Large intestine (tissue), 3 donors: ENCODE measurements around the gene HPN. TPM values are rescaled to one million over a fixed set of nuclear protein-coding genes. Genes with fewer than 3 reads are reported as not detected.
"Not testable (repeated sequence)": the region's sequence is repeated elsewhere in the genome, so short reads cannot be mapped to it uniquely, and the experiment has no call there.

Experiments used
- DNase-seq, 2 donors: peaks; one replicate each; pipeline versions ENCODE4 v3.0.0 to v3.0.0-alpha.2; 2013
- H3K27ac ChIP-seq: one replicate; pipeline ENCODE4 v1.5.1; 2013; ENCODE audit warnings: low read length
- H3K27me3 ChIP-seq: 2 replicates; pipeline ENCODE4 v1.6.1; 2013; ENCODE audit warnings: low read length; ENCODE audit not compliant: control insufficient read depth, insufficient read depth
- H3K36me3 ChIP-seq: 2 replicates; pipeline ENCODE4 v1.6.1; 2013; ENCODE audit warnings: low read length; ENCODE audit not compliant: control insufficient read depth, insufficient read depth
- H3K4me1 ChIP-seq: one replicate; pipeline ENCODE4 v1.6.1; 2013; ENCODE audit warnings: low read length; ENCODE audit not compliant: control insufficient read depth, insufficient read depth
- H3K4me3 ChIP-seq: one replicate; pipeline ENCODE4 v1.5.1; 2013; ENCODE audit warnings: low read length
- H3K9me3 ChIP-seq: one replicate; pipeline ENCODE4 v1.6.1; 2013; ENCODE audit warnings: mild to moderate bottlenecking, low read depth, low read length, moderate library complexity; ENCODE audit not compliant: control insufficient read depth
- WGBS: methylation state at CpG from one replicate; pipeline ENCODE4 v1.1.5; 2013; ENCODE audit warnings: low lambda C conversion rate; ENCODE audit not compliant: insufficient coverage; 5-methylcytosine and 5-hydroxymethylcytosine counted together
- polyA plus RNA-seq: library from polyadenylated mRNA; unstranded; fragments of 120-200 nt; gene quantifications from one replicate; pipeline ENCODE4 v1.2.1, GENCODE V29; 2013

The HPN gene
- polyA plus RNA-seq, 1 donor: 309 TPM

DNA sequence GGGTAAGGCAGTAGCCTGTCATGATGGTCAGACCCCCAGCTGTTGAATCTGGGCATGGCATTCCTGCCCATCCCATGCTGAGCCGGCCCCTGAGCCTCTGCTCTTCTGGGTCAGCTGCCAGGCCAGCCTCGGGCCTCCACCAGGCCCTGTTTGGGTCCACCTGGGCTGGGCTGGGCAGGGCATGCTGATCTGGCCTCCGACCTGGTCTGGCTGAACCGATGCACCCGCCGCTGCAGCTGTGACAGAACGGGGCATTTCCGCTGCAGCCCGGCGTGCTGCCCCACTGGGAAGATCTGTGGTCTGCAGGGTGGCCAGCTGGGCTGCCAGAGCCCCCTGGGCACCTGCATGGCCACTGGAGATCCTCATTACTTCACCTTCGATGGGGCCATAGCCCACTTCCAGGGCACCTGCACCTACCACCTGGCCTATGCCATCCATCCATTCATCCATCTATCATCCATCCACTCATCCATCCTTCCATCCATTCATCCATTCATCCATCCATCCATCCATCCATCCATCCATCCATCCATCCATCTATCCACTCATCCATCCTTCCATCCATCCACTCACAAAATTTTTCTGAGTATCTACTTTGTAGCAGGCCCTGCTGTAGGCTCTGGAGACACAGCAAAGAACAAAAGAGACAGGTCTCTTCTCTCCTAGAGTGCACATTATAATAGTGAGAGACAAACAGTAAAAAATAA, 52.6 kb downstream of the HPN start:
- Histone ChIP-seq H3K9me3 (peaks cover 7% of the 10 kb centered on the region), H3K27ac (no peak overlapping the region), H3K36me3 (no peaks in the 10 kb centered on the region), H3K27me3 (peaks cover 2% of the 10 kb centered on the region), H3K4me1 (peaks cover 17% of the 10 kb centered on the region), H3K4me3 (no peak overlapping the region)
- DNase-seq: no peak
- no CpG with 5 or more reads among the region's 11 CpGs for WGBS

DNA sequence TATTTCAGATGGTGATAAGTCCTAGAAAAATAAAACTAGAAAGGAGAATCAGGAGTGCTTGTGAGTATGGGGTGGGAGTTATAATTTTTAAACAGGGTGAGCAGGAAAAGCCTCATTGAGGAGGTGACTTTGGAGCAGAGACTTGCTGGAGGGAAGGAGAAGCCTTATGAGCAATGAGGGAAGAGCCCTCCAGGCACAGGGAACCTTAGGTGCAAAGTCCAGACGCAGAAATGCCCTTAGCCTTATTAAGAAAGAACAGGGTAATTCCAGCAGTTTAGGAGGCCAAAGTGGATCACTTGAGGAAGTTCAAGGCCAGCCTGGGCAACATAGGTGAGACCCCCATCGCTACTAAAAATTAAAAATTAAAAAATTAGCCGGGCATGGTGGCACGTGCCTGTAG, 53.1 kb downstream of the HPN start:
- no peak overlapping the region for H3K27ac ChIP-seq
- peaks cover 7% of the 10 kb centered on the region for H3K9me3 ChIP-seq
- DNase-seq: peak; percentile 31 to 67
- peaks cover 2% of the 10 kb centered on the region for H3K27me3 ChIP-seq
- no CpG with 5 or more reads among the region's 4 CpGs for WGBS
- no peaks in the 10 kb centered on the region for H3K36me3 ChIP-seq
- no peak overlapping the region for H3K4me3 ChIP-seq
- peaks cover 17% of the 10 kb centered on the region for H3K4me1 ChIP-seq

DNA sequence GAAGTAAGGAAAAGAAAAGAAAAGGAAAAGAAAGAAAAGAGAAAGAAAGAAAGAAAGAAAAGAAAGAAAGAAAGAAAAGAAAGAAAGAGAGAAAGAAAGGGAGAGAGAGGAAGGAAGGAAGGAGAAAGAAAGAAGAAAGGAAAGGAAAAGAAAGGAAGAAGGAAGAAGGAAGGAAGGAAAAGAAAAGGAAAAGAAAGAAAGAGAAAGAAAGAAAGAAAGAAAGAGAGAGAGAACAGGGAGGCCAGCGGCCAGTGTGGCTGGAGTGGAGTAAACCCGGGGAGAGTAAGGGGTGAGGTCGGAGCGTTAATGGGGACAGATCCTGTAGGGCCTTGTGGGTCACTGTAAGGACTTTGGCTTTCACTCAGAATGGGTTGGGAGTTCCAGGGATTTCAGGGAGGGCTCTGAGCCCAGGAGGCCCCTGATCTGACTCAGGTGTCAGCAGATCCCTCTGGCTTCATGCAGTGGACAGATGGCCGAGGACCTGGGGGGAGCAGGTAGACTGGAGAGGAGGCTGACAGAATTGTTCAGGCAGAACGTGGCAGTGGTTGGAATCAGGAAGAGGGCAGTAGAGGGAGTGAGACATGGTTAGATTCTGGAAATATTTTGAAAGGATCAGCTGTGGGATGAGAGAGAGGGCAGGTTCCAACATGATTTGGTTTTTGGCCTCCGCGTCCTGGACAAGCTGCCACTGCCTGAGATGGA, 54.3 kb downstream of the HPN start:
- no peak overlapping the region for H3K4me3 ChIP-seq

DNA sequence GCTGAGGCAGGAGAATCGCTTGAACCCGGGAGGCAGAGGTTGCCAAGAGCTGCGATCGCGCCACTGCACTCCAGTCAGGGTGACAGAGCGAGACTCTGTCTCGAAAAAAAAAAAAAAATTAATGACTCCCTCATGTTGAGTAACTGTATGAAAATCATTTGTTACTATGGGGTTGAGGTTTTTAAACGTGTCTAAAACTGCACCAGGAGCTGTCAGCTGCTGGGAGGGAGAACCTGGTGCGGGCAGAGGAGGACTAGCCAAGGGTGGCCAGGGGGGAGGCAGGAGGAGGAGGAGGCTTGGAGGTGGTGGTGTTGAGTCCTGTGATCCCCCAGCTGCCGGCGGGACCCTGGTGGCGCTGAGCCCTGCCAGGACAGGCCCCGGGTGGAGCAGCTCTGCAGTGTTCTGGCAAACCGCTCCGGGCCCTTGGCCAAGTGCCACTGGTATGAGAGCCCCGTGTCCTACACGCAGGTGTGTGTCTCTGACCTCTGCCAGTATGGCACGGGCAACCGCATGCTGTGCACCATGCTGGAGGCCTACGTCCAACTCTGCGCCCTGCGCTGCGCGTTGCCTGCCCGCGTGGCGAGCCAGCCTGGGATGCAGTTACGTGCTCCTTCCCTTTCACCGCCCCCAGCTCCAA, 57.0 kb downstream of the HPN start:
- H3K4me3 ChIP-seq: no peak overlapping the region
- H3K27me3 ChIP-seq: no peaks in the 10 kb centered on the region
- no peak overlapping the region for H3K27ac ChIP-seq
- peaks cover 11% of the 10 kb centered on the region for H3K4me1 ChIP-seq
- no CpG with 5 or more reads among the region's 29 CpGs for WGBS
- H3K9me3 ChIP-seq: peaks cover 7% of the 10 kb centered on the region
- no peak for DNase-seq
- H3K36me3 ChIP-seq: no peaks in the 10 kb centered on the region

More for the DNA sequence above, 54.3 kb downstream of the HPN start:
- no peaks in the 10 kb centered on the region for H3K36me3 ChIP-seq
- WGBS: 71% methylated on average over 1 of the region's 8 CpGs
- H3K27ac ChIP-seq: no peak overlapping the region
- H3K27me3 ChIP-seq: no peaks in the 10 kb centered on the region
- DNase-seq: peak in 1 of 2 donors; percentile 45
- peaks cover 17% of the 10 kb centered on the region for H3K4me1 ChIP-seq
- H3K9me3 ChIP-seq: peaks cover 7% of the 10 kb centered on the region

DNA sequence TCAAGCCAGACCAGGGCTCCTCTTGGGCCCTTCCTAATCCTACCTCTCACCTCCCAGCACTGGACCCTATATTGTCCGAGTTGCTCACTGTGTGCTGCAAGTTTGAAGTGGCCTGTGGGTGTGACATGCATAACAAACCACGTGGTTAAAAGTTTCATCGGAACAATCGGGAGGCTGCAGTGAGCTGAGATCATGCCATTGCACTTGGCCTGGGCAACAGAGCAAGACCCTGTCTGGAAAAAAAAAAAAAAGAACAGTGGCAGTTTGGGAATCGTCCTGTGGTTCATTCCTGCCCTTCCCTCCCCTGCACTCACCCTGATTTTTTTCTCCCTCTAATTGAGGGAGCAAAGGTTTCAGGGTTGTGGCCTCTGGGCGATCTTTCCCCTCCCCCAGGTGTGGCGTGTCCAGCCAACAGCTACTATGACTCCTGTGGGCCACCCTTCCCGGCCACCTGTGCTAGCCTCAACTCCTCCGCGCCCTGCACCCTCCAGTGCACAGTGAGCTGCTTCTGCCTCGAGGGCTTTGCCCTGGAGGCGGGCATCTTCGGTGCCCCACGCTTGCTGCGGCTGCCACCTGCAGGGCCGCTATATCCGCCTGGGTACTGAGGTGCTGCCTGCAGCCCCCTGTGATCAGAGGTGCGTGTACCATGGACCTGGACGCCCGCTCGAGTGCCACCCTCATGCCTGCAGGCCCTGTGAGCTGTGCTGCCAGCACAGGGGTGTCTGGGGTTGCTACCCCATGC, 57.8 kb downstream of the HPN start:
- Histone ChIP-seq H3K27ac (no peak overlapping the region), H3K9me3 (peaks cover 7% of the 10 kb centered on the region), H3K36me3 (no peaks in the 10 kb centered on the region), H3K27me3 (no peaks in the 10 kb centered on the region), H3K4me3 (no peak overlapping the region), H3K4me1 (peaks cover 5% of the 10 kb centered on the region)
- no CpG with 5 or more reads among the region's 21 CpGs for WGBS
- no peak for DNase-seq

DNA sequence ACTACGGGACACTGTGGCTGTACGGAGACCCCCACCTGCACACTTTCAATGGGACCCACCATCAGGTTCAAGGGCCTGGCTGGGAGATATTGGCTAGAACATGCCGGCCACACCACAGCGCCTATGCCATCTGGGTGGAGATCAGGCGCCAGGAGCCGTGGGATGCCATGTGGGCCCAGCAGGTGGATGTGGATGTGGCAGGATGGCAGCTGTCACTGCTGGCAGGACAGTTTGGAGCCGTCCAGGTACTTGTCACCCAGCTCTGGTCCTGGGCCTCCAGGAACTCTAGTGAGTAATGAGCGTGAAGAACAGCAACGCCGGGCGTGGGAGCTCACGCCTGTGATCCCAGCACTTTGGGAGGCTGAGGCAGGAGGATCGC, 58.4 kb downstream of the HPN start:
- Histone ChIP-seq H3K27me3 (no peaks in the 10 kb centered on the region), H3K27ac (no peak overlapping the region), H3K9me3 (peaks cover 7% of the 10 kb centered on the region), H3K4me1 (peaks cover 1% of the 10 kb centered on the region), H3K4me3 (no peak overlapping the region), H3K36me3 (no peaks in the 10 kb centered on the region)
- no peak for DNase-seq
- WGBS: no CpG with 5 or more reads among the region's 13 CpGs

DNA sequence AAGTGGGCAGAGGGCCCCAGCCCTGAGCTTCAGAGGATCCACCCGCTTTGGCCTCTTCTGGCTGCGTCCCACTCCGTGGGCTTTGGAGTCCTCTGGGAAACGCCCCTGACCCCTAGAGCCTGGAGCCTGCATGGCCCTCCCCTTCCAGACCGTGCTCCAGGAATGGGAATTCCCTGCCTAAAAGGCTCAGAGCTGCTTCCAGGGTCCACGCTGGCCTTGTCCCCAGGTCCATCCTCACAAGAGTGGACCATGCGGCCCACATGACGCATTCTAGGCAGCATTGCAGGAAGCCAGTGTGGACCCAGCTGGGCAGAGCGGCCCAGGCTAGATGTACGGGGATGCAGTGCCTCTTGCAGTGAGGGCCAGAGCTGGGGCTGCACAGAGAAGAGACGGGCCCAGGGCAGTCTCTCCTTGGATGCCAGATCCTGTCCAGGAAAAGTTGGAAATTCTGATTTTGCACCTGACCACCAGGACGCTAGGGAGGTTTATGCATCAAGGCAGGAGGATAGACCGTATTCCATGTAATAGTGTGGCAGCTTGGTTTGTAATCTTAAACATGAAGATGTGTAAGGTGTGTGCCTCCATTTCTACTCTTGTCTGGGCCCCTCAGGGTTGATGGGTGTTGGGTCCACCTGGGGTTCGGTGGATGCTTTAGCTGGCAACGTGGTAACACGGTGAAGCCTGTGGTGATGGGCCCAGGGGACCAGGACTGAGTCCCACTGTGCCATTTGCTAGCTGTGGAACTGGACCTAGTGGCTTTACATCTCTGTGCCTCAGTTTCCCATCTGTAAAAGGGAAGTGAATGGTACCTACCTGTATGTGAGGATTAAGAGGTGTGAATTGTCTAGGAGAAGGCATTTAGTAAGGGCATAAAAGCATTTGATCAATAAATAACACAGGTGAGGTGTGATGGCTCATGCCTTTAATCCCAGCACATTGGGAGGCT, 59.3 kb downstream of the HPN start:
- DNase-seq: no peak
- H3K27me3 ChIP-seq: no peaks in the 10 kb centered on the region
- H3K9me3 ChIP-seq: peaks cover 15% of the 10 kb centered on the region
- WGBS: 100% methylated on average over 1 of the region's 16 CpGs
- H3K36me3 ChIP-seq: no peaks in the 10 kb centered on the region
- no peak overlapping the region for H3K4me3 ChIP-seq
- no peaks in the 10 kb centered on the region for H3K4me1 ChIP-seq
- no peak overlapping the region for H3K27ac ChIP-seq

DNA sequence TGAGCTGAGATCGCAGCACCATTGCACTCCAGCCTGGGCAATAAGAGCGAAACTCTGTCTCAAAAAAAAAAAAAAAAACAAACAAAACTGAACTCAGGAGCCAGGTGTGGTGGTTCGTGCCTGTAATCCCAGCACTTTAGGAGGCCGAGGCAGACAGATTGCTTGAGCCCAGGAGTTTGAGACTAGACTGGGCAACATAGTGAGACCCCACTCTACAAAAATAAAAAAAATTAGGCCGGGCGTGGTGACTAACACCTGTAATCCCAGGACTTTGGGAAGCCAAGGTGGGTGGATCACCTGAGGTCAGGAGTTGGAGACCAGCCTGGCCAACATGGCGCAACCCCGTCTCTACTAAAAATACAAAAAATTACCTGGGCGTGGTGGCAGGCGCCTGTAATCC, 60.4 kb downstream of the HPN start:
- not testable (repeated sequence) for H3K27me3 ChIP-seq, DNase-seq, H3K27ac ChIP-seq, H3K36me3 ChIP-seq, H3K4me1 ChIP-seq, H3K4me3 ChIP-seq
- WGBS: no CpG with 5 or more reads among the region's 10 CpGs
- H3K9me3 ChIP-seq: peaks cover 19% of the 10 kb centered on the region

DNA sequence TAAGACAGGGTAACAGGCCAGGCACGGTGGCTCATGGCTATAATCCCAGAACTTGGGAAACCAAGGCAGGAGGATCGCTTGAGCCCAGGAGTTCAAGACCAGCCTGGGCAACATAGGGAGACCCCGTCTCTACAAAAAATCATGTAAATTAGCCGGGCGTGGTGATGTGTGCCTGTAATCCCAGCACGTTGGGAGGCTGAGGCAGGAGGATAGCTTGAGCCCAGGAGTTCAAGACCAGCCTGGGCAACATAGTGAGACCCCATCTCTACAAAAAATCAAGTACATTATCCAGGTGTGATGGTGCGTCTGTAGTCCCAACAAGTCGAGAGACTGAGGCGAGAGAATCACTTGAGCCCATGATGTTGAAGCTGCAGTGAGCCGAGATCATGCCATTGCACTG, 62.1 kb downstream of the HPN start:
- not testable (repeated sequence) for H3K4me1 ChIP-seq, H3K27me3 ChIP-seq, H3K36me3 ChIP-seq, DNase-seq, H3K27ac ChIP-seq, H3K4me3 ChIP-seq
- peaks cover 15% of the 10 kb centered on the region for H3K9me3 ChIP-seq
- no CpG with 5 or more reads among the region's 10 CpGs for WGBS
